ENCODE measurements around the gene RTN1.

The RTN1 gene, protein sequence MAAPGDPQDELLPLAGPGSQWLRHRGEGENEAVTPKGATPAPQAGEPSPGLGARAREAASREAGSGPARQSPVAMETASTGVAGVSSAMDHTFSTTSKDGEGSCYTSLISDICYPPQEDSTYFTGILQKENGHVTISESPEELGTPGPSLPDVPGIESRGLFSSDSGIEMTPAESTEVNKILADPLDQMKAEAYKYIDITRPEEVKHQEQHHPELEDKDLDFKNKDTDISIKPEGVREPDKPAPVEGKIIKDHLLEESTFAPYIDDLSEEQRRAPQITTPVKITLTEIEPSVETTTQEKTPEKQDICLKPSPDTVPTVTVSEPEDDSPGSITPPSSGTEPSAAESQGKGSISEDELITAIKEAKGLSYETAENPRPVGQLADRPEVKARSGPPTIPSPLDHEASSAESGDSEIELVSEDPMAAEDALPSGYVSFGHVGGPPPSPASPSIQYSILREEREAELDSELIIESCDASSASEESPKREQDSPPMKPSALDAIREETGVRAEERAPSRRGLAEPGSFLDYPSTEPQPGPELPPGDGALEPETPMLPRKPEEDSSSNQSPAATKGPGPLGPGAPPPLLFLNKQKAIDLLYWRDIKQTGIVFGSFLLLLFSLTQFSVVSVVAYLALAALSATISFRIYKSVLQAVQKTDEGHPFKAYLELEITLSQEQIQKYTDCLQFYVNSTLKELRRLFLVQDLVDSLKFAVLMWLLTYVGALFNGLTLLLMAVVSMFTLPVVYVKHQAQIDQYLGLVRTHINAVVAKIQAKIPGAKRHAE

GRCh38 chr14:59870277-59871165 lies at the start of gene RTN1:
Gene RTN1 (minus strand): TSS chr14:59870776. CDS start chr14:59870630, 146 bp downstream.
- DNase-seq: peak; percentile 29
- in situ Hi-C loops (cut with HindIII; ENCODE audit: low pct_ligation_motif_present, low pct_unique_long_range_greater_than_20kb, low sequenced_read_pairs): no loop called here

DNA sequence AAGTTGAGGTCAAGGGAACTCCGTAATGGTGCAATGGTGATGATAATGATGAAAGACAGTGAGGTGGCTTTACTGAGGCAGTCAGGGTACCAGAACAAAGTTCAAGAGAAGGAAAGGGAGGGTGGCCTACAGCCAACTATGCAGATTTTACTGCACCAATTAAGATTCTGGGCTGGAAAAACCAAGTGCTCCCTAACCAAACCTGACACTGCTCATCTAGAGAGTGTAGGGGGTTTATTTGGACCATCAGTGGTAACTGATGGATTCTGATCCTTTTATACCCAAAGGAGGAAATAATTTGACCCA lies 49.8 kb upstream of the RTN1 start:
- in situ Hi-C loops (cut with HindIII; ENCODE audit: low pct_ligation_motif_present, low pct_unique_long_range_greater_than_20kb, low sequenced_read_pairs): no loop called here
- DNase-seq: no peak

- in situ Hi-C loops (cut with HindIII; ENCODE audit: low pct_ligation_motif_present, low pct_unique_long_range_greater_than_20kb, low sequenced_read_pairs): no loop called here
- DNase-seq: no peak
Observed at GRCh38 chr14:59919570-59920377, 49.2 kb upstream of the RTN1 start, which contains the start of gene LRRC9. Gene LRRC9 (plus strand): TSS chr14:59920144.

DNA sequence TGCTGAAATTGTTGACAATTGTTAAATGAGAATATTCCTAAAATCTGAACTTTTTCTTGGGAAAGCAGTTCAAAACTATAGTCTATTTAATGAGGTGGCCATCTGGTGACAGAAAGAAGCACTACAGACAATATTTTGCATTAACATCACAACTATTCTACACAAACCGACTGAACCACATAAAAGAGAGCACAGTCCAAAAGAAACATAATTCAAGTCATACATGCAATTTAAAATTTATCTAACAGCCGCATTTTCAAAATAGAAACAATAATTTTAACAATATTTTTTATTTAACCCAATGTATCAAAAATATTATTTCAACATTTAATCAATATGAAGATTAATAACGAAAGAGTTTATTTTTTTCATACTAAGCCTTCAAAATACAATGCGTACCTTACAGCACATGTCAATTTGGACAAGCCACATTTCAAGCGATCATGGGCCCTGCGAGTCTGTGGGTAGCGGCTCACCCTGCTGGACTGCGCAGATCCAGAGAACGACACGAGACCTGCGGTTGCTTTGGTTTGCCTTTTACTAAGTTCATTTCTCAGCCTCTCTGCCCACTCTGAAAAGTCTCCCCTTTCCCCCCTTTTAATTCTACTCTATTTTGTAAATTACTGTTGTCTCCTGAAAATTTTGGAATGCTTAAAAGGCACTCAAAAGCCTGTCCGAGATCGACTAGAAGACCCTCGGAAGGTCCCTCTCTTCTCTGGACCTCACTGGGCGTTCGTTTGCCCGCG lies 48.4 kb upstream of the RTN1 start:
- in situ Hi-C loops (cut with HindIII; ENCODE audit: low pct_ligation_motif_present, low pct_unique_long_range_greater_than_20kb, low sequenced_read_pairs): no loop called here
- DNase-seq: peak; percentile 22

DNA sequence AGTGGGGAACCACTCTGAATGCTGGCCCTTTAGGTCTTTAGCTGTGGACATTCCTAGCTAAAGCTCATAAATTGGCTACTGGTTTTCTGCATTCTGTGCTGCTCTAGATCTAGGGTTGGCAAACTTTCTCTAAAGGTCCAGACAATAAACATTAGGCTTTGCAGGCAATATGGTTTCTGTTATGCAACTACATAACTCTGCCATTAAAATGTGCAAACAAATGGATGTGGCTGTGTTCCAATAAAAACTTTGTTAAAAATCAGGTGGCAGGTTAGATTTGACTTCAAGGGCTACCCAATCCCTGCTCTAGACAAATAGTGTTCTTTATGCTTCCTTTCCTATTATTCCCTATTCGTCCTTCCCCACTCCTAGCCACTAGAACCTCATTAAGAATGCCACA lies 42.6 kb upstream of the RTN1 start:
- in situ Hi-C loops (cut with HindIII; ENCODE audit: low pct_ligation_motif_present, low pct_unique_long_range_greater_than_20kb, low sequenced_read_pairs): no loop called here
- no peak for DNase-seq

DNA sequence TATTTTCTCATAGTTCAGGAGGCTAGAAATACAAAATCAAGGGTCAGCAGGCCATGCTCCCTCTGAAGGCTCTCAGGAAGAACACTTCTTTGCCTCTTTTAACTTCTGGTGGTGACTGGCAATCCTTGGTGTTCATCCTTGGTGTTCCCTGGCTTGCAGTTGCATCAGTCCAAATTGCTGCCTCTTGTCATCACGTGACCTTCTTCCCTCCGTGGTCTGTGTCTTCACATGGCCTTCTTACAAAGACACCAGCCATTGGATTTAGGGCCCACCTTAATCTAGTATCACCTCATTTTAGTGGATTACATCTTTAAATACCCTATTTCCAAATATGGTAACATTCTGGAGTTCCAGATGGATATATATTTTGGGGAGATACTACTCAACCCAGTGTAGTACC lies 41.9 kb upstream of the RTN1 start:
- in situ Hi-C loops (cut with HindIII; ENCODE audit: low pct_ligation_motif_present, low pct_unique_long_range_greater_than_20kb, low sequenced_read_pairs): no loop called here
- no peak for DNase-seq

- no peak for DNase-seq
- in situ Hi-C loops (cut with HindIII; ENCODE audit: low pct_ligation_motif_present, low pct_unique_long_range_greater_than_20kb, low sequenced_read_pairs): no loop called here
Observed at GRCh38 chr14:59905188-59905587, 34.6 kb upstream of the RTN1 start.

DNA sequence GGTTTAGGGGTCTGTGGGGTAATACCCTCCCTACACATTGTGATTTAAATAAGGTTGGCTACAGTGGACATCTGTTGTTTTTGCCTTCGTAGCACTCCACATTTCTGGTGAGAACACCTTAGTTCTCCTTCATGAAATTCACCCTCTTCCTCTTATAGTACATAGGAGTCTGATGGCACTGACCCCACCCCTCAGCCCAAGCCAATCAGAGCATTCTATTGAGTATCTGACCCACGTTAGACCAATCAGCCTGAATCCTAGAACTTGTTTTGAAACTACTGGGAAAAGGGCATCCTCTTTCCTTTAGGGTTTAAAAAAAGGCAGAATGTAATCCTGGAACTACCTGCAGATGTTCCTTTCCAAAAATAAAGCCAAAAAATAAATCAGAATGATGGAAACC lies 33.6 kb upstream of the RTN1 start:
- in situ Hi-C loops (cut with HindIII; ENCODE audit: low pct_ligation_motif_present, low pct_unique_long_range_greater_than_20kb, low sequenced_read_pairs): no loop called here
- no peak for DNase-seq

GRCh38 chr14:59900556-59900955 lies 30.0 kb upstream of the RTN1 start:
- in situ Hi-C loops (cut with HindIII; ENCODE audit: low pct_ligation_motif_present, low pct_unique_long_range_greater_than_20kb, low sequenced_read_pairs): no loop called here
- no peak for DNase-seq

GRCh38 chr14:59897757-59898383 lies 27.3 kb upstream of the RTN1 start:
- peak; percentile 8 for DNase-seq
- in situ Hi-C loops (cut with HindIII; ENCODE audit: low pct_ligation_motif_present, low pct_unique_long_range_greater_than_20kb, low sequenced_read_pairs): no loop called here

- in situ Hi-C loops (cut with HindIII; ENCODE audit: low pct_ligation_motif_present, low pct_unique_long_range_greater_than_20kb, low sequenced_read_pairs): no loop called here
- no peak for DNase-seq
Observed at GRCh38 chr14:59895721-59896120, 25.1 kb upstream of the RTN1 start.

- DNase-seq: no peak
- in situ Hi-C loops (cut with HindIII; ENCODE audit: low pct_ligation_motif_present, low pct_unique_long_range_greater_than_20kb, low sequenced_read_pairs): no loop called here
Observed at GRCh38 chr14:59890676-59891075, 20.1 kb upstream of the RTN1 start.

GRCh38 chr14:59882957-59883356 lies 12.4 kb upstream of the RTN1 start:
- peak; percentile 6 for DNase-seq
- in situ Hi-C loops (cut with HindIII; ENCODE audit: low pct_ligation_motif_present, low pct_unique_long_range_greater_than_20kb, low sequenced_read_pairs): no loop called here

- no peak for DNase-seq
- in situ Hi-C loops (cut with HindIII; ENCODE audit: low pct_ligation_motif_present, low pct_unique_long_range_greater_than_20kb, low sequenced_read_pairs): no loop called here
Observed at GRCh38 chr14:59871166-59871495, 555 bp upstream of the RTN1 start.

DNA sequence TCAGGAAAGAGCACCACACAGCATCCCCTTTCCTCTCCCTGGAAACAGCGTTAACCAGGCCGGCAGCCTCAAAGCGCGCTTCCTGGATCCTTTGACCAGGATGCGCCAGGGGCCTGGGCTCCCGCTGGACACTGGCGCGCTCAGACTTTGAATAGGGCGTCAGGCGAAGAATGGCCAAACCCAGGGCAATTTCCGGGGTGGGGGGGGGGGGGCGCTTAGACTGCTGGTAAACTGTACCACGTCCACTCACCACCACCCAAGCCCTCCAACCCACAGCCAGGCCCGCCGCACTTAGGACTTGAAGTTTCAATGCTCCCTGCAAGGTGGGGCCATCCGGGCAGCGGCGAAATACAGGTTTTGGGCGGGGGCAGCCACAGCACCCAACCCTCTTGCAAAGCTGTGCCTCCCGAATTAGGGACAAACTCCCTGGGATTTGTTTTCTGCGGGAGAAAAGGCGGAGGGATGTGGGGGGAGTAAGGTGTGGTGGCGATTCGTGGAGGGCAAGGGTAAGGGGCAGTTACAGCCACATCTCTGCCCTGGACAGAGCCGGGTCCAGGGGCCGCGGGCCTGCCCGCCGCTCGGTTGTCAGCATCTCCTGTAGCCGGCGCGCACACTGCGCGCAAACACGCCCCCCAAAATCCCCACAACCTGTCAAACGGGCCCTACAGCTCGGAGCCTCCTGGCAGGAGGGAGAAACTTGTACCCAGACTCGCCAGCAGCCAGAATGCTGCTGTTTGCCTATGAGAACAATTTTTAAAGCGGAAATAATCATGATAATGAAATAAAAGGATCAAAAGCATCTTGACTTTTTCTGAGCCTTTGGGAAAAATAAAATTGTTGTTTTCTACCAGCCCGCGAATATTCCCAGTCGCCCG lies 958 bp downstream of the RTN1 start:
- in situ Hi-C loops (cut with HindIII; ENCODE audit: low pct_ligation_motif_present, low pct_unique_long_range_greater_than_20kb, low sequenced_read_pairs): no loop called here
- no peak for DNase-seq

DNA sequence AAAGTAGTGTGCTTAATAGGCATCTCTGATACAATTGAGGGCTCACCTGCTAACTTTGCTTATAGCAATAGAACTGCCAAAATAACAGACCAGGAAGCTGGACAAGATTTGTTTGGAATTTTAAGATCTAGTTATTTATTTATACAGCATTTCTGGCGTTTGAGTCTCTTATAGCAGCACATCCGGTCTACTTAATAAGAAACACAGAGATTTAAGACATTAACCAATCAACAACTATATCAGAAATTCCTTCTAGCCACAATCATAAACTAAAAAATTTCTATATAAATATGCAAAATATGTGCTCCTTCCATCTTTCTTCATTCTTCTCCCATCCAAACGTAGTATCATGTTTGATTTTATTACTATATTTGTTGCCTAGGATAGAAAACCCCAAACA lies 2.6 kb downstream of the RTN1 start:
- in situ Hi-C loops (cut with HindIII; ENCODE audit: low pct_ligation_motif_present, low pct_unique_long_range_greater_than_20kb, low sequenced_read_pairs): no loop called here
- no peak for DNase-seq

Data from ACHN (cell line).